Uterus (tissue), 4 donors: ENCODE measurements around the gene KCNMB1. TPM values are rescaled to one million over a fixed set of nuclear protein-coding genes. Genes with fewer than 3 reads are reported as not detected.

Experiments used
- DNase-seq, 2 donors: peaks; one replicate each; pipeline ENCODE4 v3.0.0-alpha.2; 2019 to 2020
- H3K27ac ChIP-seq, 2 donors: fragments of 200-600 bp; sonication (generic); 1 replicate in 1 of 2; 2 replicates in 1 of 2; pipeline ENCODE4 v1.5.1; 2016 to 2018
- H3K27me3 ChIP-seq, 2 donors: fragments of 200-600 bp; sonication (generic); one replicate each; pipeline ENCODE4 v1.5.1; 2018 to 2019; ENCODE audit warnings: control low read depth in 1 of 2
- H3K36me3 ChIP-seq, 2 donors: fragments of 200-600 bp; sonication (generic); one replicate each; pipeline ENCODE4 v1.5.1; 2019; ENCODE audit warnings: control low read depth in 1 of 2
- H3K4me1 ChIP-seq, 2 donors: fragments of 200-600 bp; sonication (generic); one replicate each; pipeline ENCODE4 v1.5.1; 2018 to 2019; ENCODE audit warnings: control low read depth in 1 of 2
- H3K4me3 ChIP-seq, 2 donors: fragments of 200-600 bp; sonication (generic); 1 replicate in 1 of 2; 2 replicates in 1 of 2; pipeline ENCODE4 v1.5.1; 2018 to 2019; ENCODE audit warnings: mild to moderate bottlenecking in 1 of 2
- H3K9me3 ChIP-seq, 2 donors: fragments of 200-600 bp; sonication (generic); one replicate each; pipeline ENCODE4 v1.5.1; 2019; ENCODE audit warnings: control low read depth in 1 of 2
- CTCF ChIP-seq, 4 experiments: fragments of 200-600 bp in 2 of 4; fragments of 450-650 bp in 2 of 4; sonication (generic) in 2 of 4; IDR thresholded peaks; one replicate each; pipeline ENCODE4 v1.5.1; 2016 to 2019; ENCODE audit warnings: antibody characterized with exemption in 4 of 4, mild to moderate bottlenecking in 2 of 4, moderate library complexity in 1 of 4
- POLR2A ChIP-seq, 2 donors: fragments of 450-650 bp; IDR thresholded peaks; one replicate each; pipeline ENCODE4 v1.6.1; 2016; ENCODE audit warnings: antibody characterized with exemption in 2 of 2, mild to moderate bottlenecking in 1 of 2, moderate library complexity in 1 of 2
- intact Hi-C: fragments of 100-400 bp; cut with DNase I; formaldehyde crosslinking; loops from one replicate; pipeline ENCODE4 v1.15.1; 2023; ENCODE audit warnings: low total_unique reads
- total RNA-seq, 4 donors: library from RNA; depleted of rRNA in 3 of 4; stranded (reverse); fragments of >200 nt in 3 of 4; gene quantifications; one replicate each; pipeline versions ENCODE4 v1.1.0 to v1.2.4, GENCODE V29; 2014 to 2023
- donor health status: DM: yes; HTN: yes; CAD: no.

KCNMB1 gene
- total RNA-seq, 4 donors from 2014 or later: 5.7 to 42.6 (median 8.7) TPM

GRCh38 chr5:170390472-170390871 is 1.3 kb upstream of the KCNMB1 start:
- intact Hi-C loops: no loop called here
- no peaks in the 10 kb centered on the region for H3K9me3 ChIP-seq
- H3K27me3 ChIP-seq: no peaks in the 10 kb centered on the region
- TF ChIP-seq CTCF (IDR thresholded peaks at IDR 0.05): no peak
- no peak for TF ChIP-seq POLR2A (IDR thresholded peaks at IDR 0.05)
- no peaks in the 10 kb centered on the region for H3K36me3 ChIP-seq
- H3K4me3 ChIP-seq: peak overlapping the region in 1 of 2 donors; percentile 53
- no peak for DNase-seq
- peak overlapping the region; percentile 84 to 91 for H3K27ac ChIP-seq
- H3K4me1 ChIP-seq: no peaks in the 10 kb centered on the region

- H3K27me3 ChIP-seq: no peaks in the 10 kb centered on the region
- no peaks in the 10 kb centered on the region for H3K36me3 ChIP-seq
- no peaks in the 10 kb centered on the region for H3K4me1 ChIP-seq
- peak overlapping the region; percentile 84 to 91 for H3K27ac ChIP-seq
- DNase-seq: peak in 1 of 2 donors; percentile 48
- no peaks in the 10 kb centered on the region for H3K9me3 ChIP-seq
- intact Hi-C loops: no loop called here
- peak overlapping the region; percentile 43 to 53 for H3K4me3 ChIP-seq
- TF ChIP-seq CTCF (IDR thresholded peaks at IDR 0.05) (no peak), POLR2A (IDR thresholded peaks at IDR 0.05) (no peak)
These were observed 354 bp upstream of the KCNMB1 start for GRCh38 chr5:170389550-170389892.

GRCh38 chr5:170387775-170388639 is 1.2 kb downstream of the KCNMB1 start:
- H3K4me1 ChIP-seq: no peaks in the 10 kb centered on the region
- peak overlapping the region; percentile 84 to 91 for H3K27ac ChIP-seq

GRCh38 chr5:170386743-170387395 is 2.3 kb downstream of the KCNMB1 start:
- intact Hi-C loops: no loop called here
- H3K36me3 ChIP-seq: no peaks in the 10 kb centered on the region
- no peaks in the 10 kb centered on the region for H3K27me3 ChIP-seq
- no peak for TF ChIP-seq POLR2A (IDR thresholded peaks at IDR 0.05)
- no peak for TF ChIP-seq CTCF (IDR thresholded peaks at IDR 0.05)
- H3K27ac ChIP-seq: peak overlapping the region; percentile 84 to 91
- DNase-seq: no peak
- H3K4me1 ChIP-seq: no peaks in the 10 kb centered on the region
- H3K4me3 ChIP-seq: peak overlapping the region; percentile 43 to 53
- no peaks in the 10 kb centered on the region for H3K9me3 ChIP-seq

More at GRCh38 chr5:170387775-170388639, 1.2 kb downstream of the KCNMB1 start:
- DNase-seq: peak in 1 of 2 donors; percentile 33
- no peak for TF ChIP-seq CTCF (IDR thresholded peaks at IDR 0.05)
- no peak for TF ChIP-seq POLR2A (IDR thresholded peaks at IDR 0.05)
- intact Hi-C loops: no loop called here
- Histone ChIP-seq H3K4me3 (peak overlapping the region; percentile 43 to 53), H3K27me3 (no peaks in the 10 kb centered on the region), H3K9me3 (no peaks in the 10 kb centered on the region), H3K36me3 (no peaks in the 10 kb centered on the region)

- H3K36me3 ChIP-seq: no peaks in the 10 kb centered on the region
- no peaks in the 10 kb centered on the region for H3K4me1 ChIP-seq
- no peak overlapping the region for H3K27ac ChIP-seq
- no peak for DNase-seq
- no peaks in the 10 kb centered on the region for H3K27me3 ChIP-seq
- TF ChIP-seq CTCF (IDR thresholded peaks at IDR 0.05): no peak
- no peak for TF ChIP-seq POLR2A (IDR thresholded peaks at IDR 0.05)
- intact Hi-C loops: no loop called here
- no peak overlapping the region for H3K4me3 ChIP-seq
- H3K9me3 ChIP-seq: no peaks in the 10 kb centered on the region
These were observed 5.9 kb downstream of the KCNMB1 start for GRCh38 chr5:170383227-170383626.
